HCT116 (cell line): ENCODE measurements around the gene BAIAP2L1. TPM values are rescaled to one million over a fixed set of nuclear protein-coding genes. Genes with fewer than 3 reads are reported as not detected.

ENCODE experiments used
- ATAC-seq: fragments of 200-7000 bp; cut with Tn5 transposase; 2 replicates; pipeline ENCODE4 v1.9.1; 2020; ENCODE audit warnings: mild to moderate bottlenecking, moderate library complexity
- BruUV-seq: library from RNA; stranded (reverse); fragments of 400-500 nt; replicated peaks from 2 replicates; lab custom pipeline; 2021; lab: Mats Ljungman, UMichigan
- CTCF ChIA-PET: fragments of 300-600 bp; sonication (Branson Sonifier 250); formaldehyde crosslinking; loops from one replicate; lab custom pipeline; 2021; ENCODE audit warnings: antibody characterized with exemption; lab: Charles Lee
- POLR2A ChIA-PET: fragments of 300-600, 350-600 bp; sonication (Branson Sonifier 250); formaldehyde crosslinking; loops from one replicate; lab custom pipeline; 2021; ENCODE audit warnings: antibody characterized with exemption; lab: Charles Lee
- RAD21 ChIA-PET, 2 experiments: fragments of 300-600 bp; sonication (Branson Sonifier 250); formaldehyde crosslinking; loops; one replicate each; lab custom pipeline; 2023; ENCODE audit warnings: low total read pairs in 2 of 2; ENCODE audit not compliant: uncharacterized antibody in 2 of 2, unreplicated experiment in 2 of 2, low non-redundant PET in 1 of 2; lab: Charles Lee
- DNase-seq: peaks from one replicate; pipeline ENCODE4 v3.0.0-alpha.2; 2010; ENCODE audit warnings: low read depth, low spot score
- H2AFZ ChIP-seq: fragments of 200-600 bp; shearing (Covaris generic), sonication (generic); 2 replicates; pipeline ENCODE4 v1.6.1; 2017; ENCODE audit warnings: low read depth, mixed run types, mixed read lengths, antibody characterized with exemption, low read length; ENCODE audit not compliant: poor library complexity, severe bottlenecking
- H3K27ac ChIP-seq: 2 replicates; pipeline ENCODE4 v1.5.1; 2012; ENCODE audit warnings: low read depth, low read length
- H3K27me3 ChIP-seq: fragments of 200-600 bp; sonication (generic); 2 replicates; pipeline ENCODE4 v1.6.1; 2016; ENCODE audit warnings: mixed run types, low read length, mixed read lengths; ENCODE audit not compliant: insufficient read depth
- H3K36me3 ChIP-seq, 2 experiments: fragments of 200-500 bp in 1 of 2; fragments of 200-600 bp in 1 of 2; sonication (Bioruptor generic) in 1 of 2; sonication (generic) in 1 of 2; 2 replicates each; pipeline versions ENCODE4 v1.5.1 to v1.6.1; 2014 to 2016; ENCODE audit warnings: low read length in 2 of 2, inconsistent platforms in 1 of 2, mixed read lengths in 1 of 2, mixed run types in 1 of 2; ENCODE audit not compliant: insufficient read depth in 2 of 2, control insufficient read depth in 1 of 2
- H3K4me1 ChIP-seq, 2 experiments: fragments of 200-600 bp in 1 of 2; sonication (generic) in 1 of 2; 2 replicates each; pipeline versions ENCODE4 v1.5.1 to v1.6.1; 2012 to 2017; ENCODE audit warnings: low read length in 2 of 2, inconsistent platforms in 1 of 2, mild to moderate bottlenecking in 1 of 2, mixed read lengths in 1 of 2, mixed run types in 1 of 2, moderate library complexity in 1 of 2; ENCODE audit not compliant: insufficient read depth in 2 of 2, control insufficient read depth in 1 of 2
- H3K4me2 ChIP-seq: fragments of 200-600 bp; sonication (generic); 2 replicates; pipeline ENCODE4 v1.6.1; 2017; ENCODE audit warnings: mixed run types, low read length, mixed read lengths
- H3K4me3 ChIP-seq, 2 experiments: fragments of 200-600 bp in 1 of 2; sonication (generic) in 1 of 2; replicated peaks in 1 of 2; 2 replicates each; pipeline ENCODE4 v1.5.1; 2011 to 2016; ENCODE audit warnings: low read length in 2 of 2, control low read depth in 1 of 2, low read depth in 1 of 2, mild to moderate bottlenecking in 1 of 2, mixed read lengths in 1 of 2, mixed run types in 1 of 2
- H3K79me2 ChIP-seq: fragments of 200-600 bp; sonication (generic); 2 replicates; pipeline ENCODE4 v1.6.1; 2017; ENCODE audit warnings: mild to moderate bottlenecking, mixed run types, low read length, moderate library complexity, mixed read lengths; ENCODE audit not compliant: insufficient read depth
- H3K9ac ChIP-seq: fragments of 200-600 bp; sonication (generic); 2 replicates; pipeline ENCODE4 v1.6.1; 2016; ENCODE audit warnings: low read length, mixed read lengths
- H3K9me2 ChIP-seq: fragments of 200-600 bp; sonication (generic), shearing (Covaris generic); 2 replicates; pipeline ENCODE4 v1.6.1; 2017; ENCODE audit warnings: mixed run types, mild to moderate bottlenecking, moderate library complexity; ENCODE audit not compliant: insufficient read depth
- H3K9me3 ChIP-seq, 2 experiments: fragments of 200-500 bp in 1 of 2; fragments of 200-600 bp in 1 of 2; sonication (Bioruptor generic) in 1 of 2; sonication (generic) in 1 of 2; 2 replicates each; pipeline ENCODE4 v1.6.1; 2014 to 2017; ENCODE audit warnings: low read length in 2 of 2, mixed read lengths in 2 of 2, inconsistent platforms in 1 of 2, low read depth in 1 of 2, mild to moderate bottlenecking in 1 of 2, mixed run types in 1 of 2, moderate library complexity in 1 of 2; ENCODE audit not compliant: control insufficient read depth in 1 of 2, insufficient read depth in 1 of 2
- H4K20me1 ChIP-seq: fragments of 200-600 bp; sonication (generic), shearing (Covaris generic); 2 replicates; pipeline ENCODE4 v1.6.1; 2017; ENCODE audit warnings: mixed run types, mild to moderate bottlenecking, moderate library complexity; ENCODE audit not compliant: insufficient read depth
- EGR1 ChIP-seq: IDR thresholded peaks from 2 replicates; pipeline ENCODE4 v1.6.1; 2012; ENCODE audit warnings: low read depth
- ELF1 ChIP-seq: IDR thresholded peaks from 2 replicates; pipeline ENCODE4 v1.6.1; 2012; ENCODE audit warnings: low read depth, borderline replicate concordance
- EZH2 ChIP-seq: fragments of 200-600 bp; sonication (generic); IDR thresholded peaks from 2 replicates; pipeline ENCODE4 v1.6.1; 2017; ENCODE audit warnings: antibody characterized with exemption, mixed run types
- EZH2phosphoT487 ChIP-seq: fragments of 200-600 bp; IDR thresholded peaks from 2 replicates; pipeline ENCODE4 v1.6.1; 2018; ENCODE audit warnings: antibody characterized with exemption, borderline replicate concordance
- FOSL1 ChIP-seq: IDR thresholded peaks from 2 replicates; pipeline ENCODE4 v1.6.1; 2012; ENCODE audit warnings: low read depth
- POLR2A ChIP-seq: IDR thresholded peaks from 2 replicates; pipeline ENCODE4 v1.7.0; 2011; ENCODE audit warnings: borderline replicate concordance; ENCODE audit not compliant: insufficient read depth, insufficient read length; ENCODE audit errors: extremely low read depth
- POLR2AphosphoS5 ChIP-seq: IDR thresholded peaks from 2 replicates; pipeline ENCODE4 v1.6.1; 2011; ENCODE audit warnings: mild to moderate bottlenecking, low read depth, low read length, moderate library complexity
- RAD21 ChIP-seq: IDR thresholded peaks from 2 replicates; pipeline ENCODE4 v1.6.1; 2012; ENCODE audit warnings: low read depth, mild to moderate bottlenecking
- SRF ChIP-seq: IDR thresholded peaks from 2 replicates; pipeline ENCODE4 v1.6.1; 2012; ENCODE audit warnings: low read depth
- ZFX ChIP-seq: fragments of 450-650 bp; IDR thresholded peaks from 2 replicates; pipeline ENCODE4 v1.6.1; 2017
- intact Hi-C: fragments of 100-400 bp; cut with micrococcal nuclease; formaldehyde crosslinking; loops from 2 replicates; pipeline ENCODE4 v1.10.0; 2022
- total RNA-seq: library from RNA; stranded (reverse); gene quantifications from one replicate; pipeline ENCODE4 v1.2.1, GENCODE V29; 2021; ENCODE audit not compliant: unreplicated experiment
- TF ChIP-seq, protein P1 (sequence below): IDR thresholded peaks from 2 replicates; pipeline ENCODE4 v1.6.1; 2012
- TF ChIP-seq, protein P2 (sequence below): IDR thresholded peaks from 2 replicates; pipeline ENCODE4 v1.6.1; 2011; ENCODE audit warnings: mild to moderate bottlenecking, low read length, moderate library complexity; ENCODE audit not compliant: insufficient replicate concordance; ENCODE audit errors: extremely low read depth
- TF ChIP-seq, protein P3 (sequence below): IDR thresholded peaks from 2 replicates; pipeline ENCODE4 v1.6.1; 2012

BAIAP2L1 gene
- total RNA-seq, 1 experiment from 2014 or later, result 61.2 TPM

DNA sequence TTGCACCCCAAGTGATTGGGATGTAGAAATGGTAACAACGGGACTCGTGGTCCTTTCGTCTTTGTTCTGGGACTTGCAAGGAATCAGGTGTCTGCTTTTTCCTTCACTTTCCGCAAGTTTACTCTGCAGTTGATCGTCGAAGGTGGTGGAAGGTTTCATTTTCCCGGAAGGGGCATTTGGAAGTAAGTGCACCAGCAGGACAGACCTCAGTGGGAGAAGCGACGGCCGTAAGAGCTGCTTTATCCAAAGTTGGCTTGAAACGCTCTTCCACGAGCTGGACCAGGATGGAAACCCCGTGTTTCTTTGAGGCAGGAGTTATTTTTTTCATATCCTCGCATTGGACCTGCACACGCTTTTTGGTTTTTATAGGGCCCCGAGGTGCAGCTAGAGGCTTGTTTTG, 118.2 kb downstream of the BAIAP2L1 start:
- H3K27me3 ChIP-seq, result no peaks in the 10 kb centered on the region
- intact Hi-C loops, result no loop called here
- peak overlapping the region; percentile 81 to 83 for H3K4me3 ChIP-seq
- TF ChIP-seq EZH2phosphoT487, result no peak
- no peak for TF ChIP-seq POLR2A
- TF ChIP-seq SRF, result no peak
- no peak for TF ChIP-seq FOSL1
- no peak for TF ChIP-seq ELF1
- TF ChIP-seq, protein P1, sequence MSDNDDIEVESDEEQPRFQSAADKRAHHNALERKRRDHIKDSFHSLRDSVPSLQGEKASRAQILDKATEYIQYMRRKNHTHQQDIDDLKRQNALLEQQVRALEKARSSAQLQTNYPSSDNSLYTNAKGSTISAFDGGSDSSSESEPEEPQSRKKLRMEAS, result no peak
- TF ChIP-seq EZH2, result no peak
- TF ChIP-seq, protein P2, sequence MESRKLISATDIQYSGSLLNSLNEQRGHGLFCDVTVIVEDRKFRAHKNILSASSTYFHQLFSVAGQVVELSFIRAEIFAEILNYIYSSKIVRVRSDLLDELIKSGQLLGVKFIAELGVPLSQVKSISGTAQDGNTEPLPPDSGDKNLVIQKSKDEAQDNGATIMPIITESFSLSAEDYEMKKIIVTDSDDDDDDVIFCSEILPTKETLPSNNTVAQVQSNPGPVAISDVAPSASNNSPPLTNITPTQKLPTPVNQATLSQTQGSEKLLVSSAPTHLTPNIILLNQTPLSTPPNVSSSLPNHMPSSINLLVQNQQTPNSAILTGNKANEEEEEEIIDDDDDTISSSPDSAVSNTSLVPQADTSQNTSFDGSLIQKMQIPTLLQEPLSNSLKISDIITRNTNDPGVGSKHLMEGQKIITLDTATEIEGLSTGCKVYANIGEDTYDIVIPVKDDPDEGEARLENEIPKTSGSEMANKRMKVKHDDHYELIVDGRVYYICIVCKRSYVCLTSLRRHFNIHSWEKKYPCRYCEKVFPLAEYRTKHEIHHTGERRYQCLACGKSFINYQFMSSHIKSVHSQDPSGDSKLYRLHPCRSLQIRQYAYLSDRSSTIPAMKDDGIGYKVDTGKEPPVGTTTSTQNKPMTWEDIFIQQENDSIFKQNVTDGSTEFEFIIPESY, result no peak
- TF ChIP-seq RAD21, result no peak
- TF ChIP-seq EGR1, result no peak
- TF ChIP-seq, protein P3, sequence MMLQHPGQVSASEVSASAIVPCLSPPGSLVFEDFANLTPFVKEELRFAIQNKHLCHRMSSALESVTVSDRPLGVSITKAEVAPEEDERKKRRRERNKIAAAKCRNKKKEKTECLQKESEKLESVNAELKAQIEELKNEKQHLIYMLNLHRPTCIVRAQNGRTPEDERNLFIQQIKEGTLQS, result no peak
- no peak for TF ChIP-seq POLR2AphosphoS5
- no peak for TF ChIP-seq ZFX
- H3K27ac ChIP-seq, result peak overlapping the region; percentile 75; the same call in 1 of the 2 replicates
- H3K9me3 ChIP-seq, result no peaks in the 10 kb centered on the region
- H3K79me2 ChIP-seq, result peaks cover 59% of the 10 kb centered on the region
- ATAC-seq (no peak), DNase-seq (no peak)
- peak overlapping the region; percentile 95 for H3K9ac ChIP-seq
- no peaks in the 10 kb centered on the region for H3K36me3 ChIP-seq
- H3K4me1 ChIP-seq, result peaks cover 47 to 76% of the 10 kb centered on the region in 2 experiments
- RAD21 ChIA-PET, result interaction anchor here in 1 of 2 experiments (0.5 kb wide), 1 partner anchor 29 kb away, joined by 4 read pairs; no protein-coding TSS in a partner anchor
- BruUV-seq, result TSS peak; percentile 77
- POLR2A ChIA-PET, result no interaction called here
- peak overlapping the region; percentile 95 for H3K4me2 ChIP-seq
- no peak overlapping the region for H2AFZ ChIP-seq
- CTCF ChIA-PET, result interaction anchor here (1.4 kb wide), 1 partner anchor 118 kb away, joined by 3 read pairs; the partner anchor contains the start of gene BAIAP2L1
- H4K20me1 ChIP-seq, result no peaks in the 10 kb centered on the region; the same call in 1 of the 2 replicates
- H3K9me2 ChIP-seq, result no peaks in the 10 kb centered on the region
